Caki2 (cell line): ENCODE results near the gene CFAP299. TPM values are rescaled to one million over a fixed set of nuclear protein-coding genes. Genes with fewer than 3 reads are reported as not detected.

Experiments
- DNase-seq: peaks from one replicate; pipeline ENCODE4 v3.0.0-alpha.2; 2015; ENCODE audit warnings: low read depth
- in situ Hi-C: cut with HindIII; loops from 2 replicates; pipeline ENCODE4 v1.10.0; 2016; ENCODE audit warnings: low sequenced_read_pairs, low pct_unique_long_range_greater_than_20kb, mixed read lengths
- total RNA-seq: library from RNA; depleted of rRNA; stranded (reverse); fragments of >200 nt; shearing (Covaris generic); gene quantifications from 2 replicates; pipeline ENCODE4 v1.2.3, GENCODE V29; 2014; ENCODE audit warnings: low replicate concordance

The CFAP299 gene
- total RNA-seq, 1 experiment from 2014 or later, result not detected

GRCh38 chr4:80535551-80535950, 200.0 kb downstream of the CFAP299 start:
- in situ Hi-C loops, result no loop called here
- no peak for DNase-seq

GRCh38 chr4:80538276-80538926, 202.9 kb downstream of the CFAP299 start:
- in situ Hi-C loops, result no loop called here
- no peak for DNase-seq

DNA sequence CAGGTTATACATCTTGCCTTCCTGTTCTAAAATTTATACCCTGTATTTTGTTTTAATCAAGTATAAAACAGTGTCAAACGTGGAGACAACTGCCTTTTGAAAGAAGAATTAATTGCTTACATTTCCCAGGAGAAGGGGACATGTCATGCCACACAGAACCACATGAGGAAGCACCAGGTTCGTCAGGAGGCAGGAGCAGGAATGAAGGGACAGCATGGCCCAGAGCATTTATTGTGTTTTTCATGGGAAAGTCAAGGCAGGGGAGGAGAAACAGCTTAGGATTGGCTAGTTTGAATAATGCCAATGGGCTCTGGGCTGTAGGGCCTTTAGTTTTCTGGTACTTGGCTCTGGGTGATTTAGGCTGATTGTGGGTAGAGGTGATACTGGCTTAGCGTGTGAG, 203.7 kb downstream of the CFAP299 start:
- no peak for DNase-seq
- in situ Hi-C loops, result no loop called here

GRCh38 chr4:80540349-80540748, 204.8 kb downstream of the CFAP299 start:
- no peak for DNase-seq
- in situ Hi-C loops, result no loop called here

DNA sequence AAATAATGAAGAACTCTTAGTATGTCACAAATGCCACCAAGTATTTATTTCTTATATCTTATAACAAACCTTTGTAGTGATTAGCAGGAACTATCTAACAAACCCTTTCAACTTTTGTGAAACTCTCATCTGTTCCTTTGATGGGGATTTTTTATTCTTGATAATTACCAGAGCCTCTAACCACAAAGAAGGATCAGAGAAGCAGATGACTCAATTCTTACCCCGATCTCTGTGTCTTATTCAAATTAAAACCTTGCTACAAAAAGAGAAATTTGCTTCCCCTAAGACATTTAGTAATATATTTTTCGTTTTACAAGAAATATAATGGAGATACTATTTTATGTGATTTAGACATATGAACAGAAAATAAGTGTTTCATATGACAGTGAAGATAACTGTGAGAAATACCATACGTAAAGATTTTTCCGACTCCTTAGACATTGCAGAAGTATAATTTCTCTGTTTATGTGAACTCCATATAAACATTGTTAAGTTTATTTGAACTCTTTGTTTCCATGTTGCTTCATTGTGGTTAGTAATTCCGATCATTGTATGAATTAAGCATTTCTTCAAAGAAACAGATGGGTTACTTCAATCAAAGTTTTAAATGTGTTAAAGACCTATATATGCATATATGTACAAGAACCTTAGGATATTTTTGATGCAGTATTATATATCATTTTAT, 205.4 kb downstream of the CFAP299 start:
- DNase-seq, result no peak
- in situ Hi-C loops, result no loop called here

DNA sequence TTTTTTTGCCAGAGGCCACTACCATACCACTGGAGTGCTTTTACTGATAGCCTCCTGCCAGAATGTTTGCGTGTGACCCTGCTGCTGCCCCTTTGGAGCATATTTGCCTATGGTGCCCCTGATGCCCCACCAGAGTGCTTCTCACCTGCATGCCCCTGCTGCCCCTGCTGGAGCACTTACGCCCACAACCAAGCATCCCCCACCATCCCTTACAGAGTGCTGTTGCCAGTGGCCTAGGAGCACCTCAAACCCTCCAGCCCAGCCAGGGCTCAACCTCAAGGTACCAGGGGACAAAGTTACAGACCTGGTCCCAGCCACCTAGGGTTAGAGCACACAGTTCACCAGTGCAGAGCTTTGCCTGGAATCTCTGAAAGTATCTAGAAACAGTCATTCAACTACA, 207.2 kb downstream of the CFAP299 start:
- DNase-seq, result no peak
- in situ Hi-C loops, result no loop called here

- in situ Hi-C loops, result no loop called here
- DNase-seq, result no peak
These were observed 224.8 kb downstream of the CFAP299 start for GRCh38 chr4:80560337-80560736.

GRCh38 chr4:80566203-80566872, 230.8 kb downstream of the CFAP299 start:
- in situ Hi-C loops, result no loop called here
- DNase-seq, result no peak

DNA sequence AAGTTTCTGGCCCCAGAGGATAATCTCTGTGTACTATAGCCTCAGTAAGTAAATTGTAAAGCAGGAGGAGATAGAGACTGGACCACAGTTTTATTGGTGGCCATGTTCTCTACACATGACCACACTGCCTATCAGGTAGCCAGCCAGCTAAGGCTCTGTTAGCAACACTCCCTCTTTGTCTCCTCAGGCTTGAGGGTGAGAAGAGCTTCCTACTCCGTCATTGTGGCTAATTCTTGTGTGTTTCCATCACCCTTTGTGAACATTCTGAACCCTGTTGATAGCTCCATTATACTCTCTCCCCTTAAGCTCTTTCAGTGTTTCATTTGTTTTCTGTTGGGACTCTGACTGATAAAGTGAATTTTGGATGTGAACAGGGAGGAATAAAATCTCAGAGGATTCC, 233.4 kb downstream of the CFAP299 start:
- DNase-seq, result no peak
- in situ Hi-C loops, result no loop called here

DNA sequence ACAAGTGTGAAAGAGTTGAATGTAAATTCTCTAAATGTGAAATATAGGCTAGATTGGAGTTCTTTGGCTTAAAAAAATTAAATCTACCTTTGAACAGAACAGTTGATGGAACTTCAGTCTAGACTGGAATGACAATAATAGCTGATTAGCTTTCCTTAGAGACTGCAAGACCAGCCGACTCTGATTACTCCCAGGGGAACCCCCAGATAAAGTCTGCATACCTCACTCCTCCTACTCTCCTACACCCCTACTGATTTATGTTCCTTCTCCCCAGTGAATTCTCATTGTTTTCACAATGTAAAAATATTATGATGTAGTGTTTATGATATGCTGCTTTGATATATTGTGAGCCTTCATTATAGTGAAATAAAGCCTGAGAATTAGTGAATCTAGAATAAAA, 241.3 kb downstream of the CFAP299 start:
- DNase-seq, result no peak
- in situ Hi-C loops, result no loop called here

- in situ Hi-C loops, result no loop called here
- peak; percentile 61 for DNase-seq
These were observed 242.5 kb downstream of the CFAP299 start for GRCh38 chr4:80578001-80578400.

GRCh38 chr4:80585542-80585941, 250.0 kb downstream of the CFAP299 start:
- in situ Hi-C loops, result no loop called here

DNA sequence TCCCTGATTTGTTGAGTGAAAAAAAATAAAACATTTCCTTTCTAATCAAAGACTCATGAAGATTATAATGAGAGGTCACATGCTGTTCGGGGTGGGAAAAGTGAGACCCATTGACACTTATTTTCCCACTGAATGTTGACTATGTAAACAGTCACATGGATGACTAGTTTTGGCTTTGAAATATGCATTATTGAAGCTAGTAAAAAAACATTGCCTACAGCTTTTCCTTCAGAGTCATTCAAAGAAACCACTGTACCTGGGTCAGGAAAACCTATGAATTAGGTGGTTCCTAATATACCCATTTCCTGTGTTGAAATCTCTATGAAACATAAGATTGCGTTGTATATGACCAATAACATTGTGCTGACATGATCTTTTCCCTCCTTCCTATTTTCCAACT, 251.2 kb downstream of the CFAP299 start:
- DNase-seq, result peak; percentile 29
- in situ Hi-C loops, result no loop called here

More at GRCh38 chr4:80585542-80585941, 250.0 kb downstream of the CFAP299 start:
- DNase-seq, result no peak

DNA sequence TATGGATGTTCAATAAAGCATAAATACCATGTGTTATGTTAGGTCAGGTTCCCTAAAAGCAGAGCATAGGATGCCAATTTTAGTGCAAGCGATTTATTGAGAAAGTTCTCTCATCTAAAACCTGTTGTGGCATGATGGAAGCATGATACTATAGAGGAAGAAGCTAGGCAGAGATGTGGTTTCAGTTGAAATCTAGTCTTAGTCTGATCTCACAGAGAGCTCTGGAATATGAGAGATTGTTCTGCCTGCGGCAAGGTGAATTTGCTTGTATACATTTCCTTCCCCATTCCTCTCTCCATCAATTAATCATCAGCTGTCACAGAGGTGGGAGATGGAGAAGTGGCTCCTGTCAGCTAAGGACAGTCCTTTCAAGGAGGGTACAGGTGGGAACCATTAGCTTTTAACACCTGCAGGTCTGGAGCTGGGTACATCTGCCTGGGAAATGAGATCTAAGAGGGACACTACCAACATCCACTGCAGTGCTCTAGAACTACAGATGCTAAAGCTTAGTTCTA, 252.4 kb downstream of the CFAP299 start:
- DNase-seq, result no peak
- in situ Hi-C loops, result no loop called here

GRCh38 chr4:80592950-80593349, 257.4 kb downstream of the CFAP299 start:
- in situ Hi-C loops, result no loop called here
- DNase-seq, result no peak

DNA sequence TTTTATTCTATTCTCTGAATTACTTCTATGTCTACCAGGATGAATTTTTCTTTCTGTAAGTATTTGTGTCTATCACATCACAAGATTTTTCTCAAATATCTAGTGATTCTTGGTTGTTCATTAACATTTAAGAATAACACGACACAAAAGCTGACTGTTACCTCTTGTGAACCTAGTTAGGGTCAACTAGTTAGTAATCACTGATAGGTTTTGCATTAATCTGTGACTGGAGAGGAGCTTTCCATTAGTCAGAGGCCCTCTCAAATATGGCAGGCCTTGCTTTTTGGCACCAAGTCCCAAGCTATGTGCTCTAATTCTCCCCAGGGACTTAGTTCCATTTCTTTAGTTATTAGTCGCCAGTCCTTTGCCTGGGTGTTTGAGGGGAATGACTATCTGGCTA, 259.2 kb downstream of the CFAP299 start:
- DNase-seq, result peak; percentile 49
- in situ Hi-C loops, result no loop called here

DNA sequence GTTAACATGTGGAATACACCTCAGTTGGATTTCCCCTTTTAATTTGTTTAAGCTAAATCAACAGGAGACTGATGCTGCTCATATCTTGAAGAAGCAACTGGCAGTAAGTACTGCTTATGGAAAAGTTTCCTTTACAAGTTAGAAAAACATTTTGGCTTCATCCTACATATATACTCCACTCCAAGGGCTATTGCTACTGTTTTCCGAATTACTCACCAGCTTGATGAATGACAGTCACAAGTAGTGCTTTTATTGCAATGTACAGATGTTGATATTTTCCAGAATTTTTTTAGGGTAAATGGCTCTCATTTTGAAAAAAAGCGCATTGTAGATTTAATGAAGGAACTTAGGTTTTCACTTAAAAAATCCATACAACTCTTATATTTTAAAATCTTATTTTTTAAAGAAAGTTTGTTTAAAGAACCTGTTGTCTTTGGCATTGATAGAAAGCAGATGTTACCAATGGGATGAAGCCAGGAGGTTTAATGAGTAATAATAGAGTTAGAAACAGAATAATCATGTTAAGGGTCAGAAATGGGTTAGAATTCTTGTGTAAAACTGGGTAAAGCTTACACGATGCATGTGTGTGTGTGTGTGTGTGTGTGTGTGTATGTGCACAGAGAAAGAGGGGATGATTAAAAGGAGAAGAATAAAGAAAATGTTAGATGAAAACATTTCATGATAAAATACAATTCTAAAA, 272.9 kb downstream of the CFAP299 start:
- no peak for DNase-seq
- in situ Hi-C loops, result no loop called here

DNA sequence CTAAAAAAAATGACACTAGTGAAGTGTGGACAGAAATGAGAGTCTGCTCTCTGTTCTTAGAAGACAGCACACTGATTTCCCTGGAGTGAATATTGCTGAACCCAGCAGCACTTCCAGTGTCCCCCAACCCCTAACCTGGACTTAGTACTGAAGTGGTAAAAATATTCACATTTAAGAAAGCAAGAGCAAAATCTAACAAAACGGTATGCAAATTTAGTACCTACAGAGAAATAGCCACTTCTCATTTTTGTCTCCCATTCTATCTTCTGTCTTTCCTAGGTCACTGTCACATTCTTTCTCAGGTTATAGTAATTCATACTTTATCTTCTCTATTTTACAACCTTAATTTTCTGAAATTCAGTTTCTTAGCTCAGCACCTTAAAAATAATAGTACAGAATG, 274.7 kb downstream of the CFAP299 start:
- in situ Hi-C loops, result no loop called here
- DNase-seq, result no peak
